H9 (cell line): ENCODE data around the gene THOP1. TPM values are rescaled to one million over a fixed set of nuclear protein-coding genes. Genes with fewer than 3 reads are reported as not detected.

Source experiments
- DNase-seq: peaks from one replicate; pipeline ENCODE4 v3.0.0-alpha.2; 2017
- H2AFZ ChIP-seq: one replicate; pipeline ENCODE4 v1.6.1; 2013; ENCODE audit warnings: mild to moderate bottlenecking, low read length, control low read depth, moderate library complexity
- H2AK5ac ChIP-seq: 2 replicates; pipeline ENCODE4 v1.6.1; 2013; ENCODE audit warnings: low read length, control low read depth, mixed read lengths; ENCODE audit not compliant: insufficient read length
- H2BK120ac ChIP-seq: one replicate; pipeline ENCODE4 v1.6.1; 2013; ENCODE audit warnings: low read depth, mild to moderate bottlenecking, low read length, control low read depth, inconsistent platforms; ENCODE audit not compliant: poor library complexity, severe bottlenecking
- H2BK12ac ChIP-seq: 2 replicates; pipeline ENCODE4 v1.6.1; 2013; ENCODE audit warnings: low read length, control low read depth, mixed read lengths, low read depth; ENCODE audit not compliant: insufficient read length
- H2BK15ac ChIP-seq: 2 replicates; pipeline ENCODE4 v1.6.1; 2013; ENCODE audit warnings: low read depth, low read length, control low read depth
- H2BK20ac ChIP-seq: one replicate; pipeline ENCODE4 v1.6.1; 2013; ENCODE audit warnings: low read depth, mild to moderate bottlenecking, low read length, control low read depth, inconsistent platforms; ENCODE audit not compliant: poor library complexity, severe bottlenecking
- H2BK5ac ChIP-seq: 2 replicates; pipeline ENCODE4 v1.6.1; 2013; ENCODE audit warnings: low read length, control low read depth, mixed read lengths; ENCODE audit not compliant: insufficient read length
- H3K14ac ChIP-seq: 2 replicates; pipeline ENCODE4 v1.6.1; 2013; ENCODE audit warnings: low read length, control low read depth; ENCODE audit not compliant: insufficient read depth
- H3K18ac ChIP-seq: 2 replicates; pipeline ENCODE4 v1.6.1; 2013; ENCODE audit warnings: low read depth, mild to moderate bottlenecking, mixed read lengths, low read length, control low read depth; ENCODE audit not compliant: insufficient read length
- H3K23ac ChIP-seq: 2 replicates; pipeline ENCODE4 v1.6.1; 2013; ENCODE audit warnings: low read length, control low read depth, mixed read lengths, low read depth; ENCODE audit not compliant: insufficient read length
- H3K23me2 ChIP-seq: 2 replicates; pipeline ENCODE4 v1.6.1; 2013; ENCODE audit warnings: low read depth, mild to moderate bottlenecking, mixed read lengths, low read length, control low read depth; ENCODE audit not compliant: insufficient read length, poor library complexity, severe bottlenecking
- H3K27ac ChIP-seq: 2 replicates; pipeline ENCODE4 v1.5.1; 2013; ENCODE audit warnings: low read length, control low read depth, mixed read lengths, low read depth; ENCODE audit not compliant: insufficient read length
- H3K27me3 ChIP-seq: 2 replicates; pipeline ENCODE4 v1.6.1; 2013; ENCODE audit warnings: low read length, control low read depth, inconsistent platforms; ENCODE audit not compliant: insufficient read depth
- H3K4ac ChIP-seq: 2 replicates; pipeline ENCODE4 v1.6.1; 2013; ENCODE audit warnings: low read depth, mild to moderate bottlenecking, control low read depth, inconsistent platforms, low read length, moderate library complexity
- H3K4me1 ChIP-seq: 2 replicates; pipeline ENCODE4 v1.6.1; 2013; ENCODE audit warnings: low read length, control low read depth, inconsistent platforms; ENCODE audit not compliant: insufficient read depth
- H3K4me2 ChIP-seq: 2 replicates; pipeline ENCODE4 v1.6.1; 2013; ENCODE audit warnings: low read length, control low read depth, mixed read lengths; ENCODE audit not compliant: insufficient read length, insufficient read depth
- H3K56ac ChIP-seq: 2 replicates; pipeline ENCODE4 v1.6.1; 2013; ENCODE audit warnings: low read depth, mild to moderate bottlenecking, mixed read lengths, low read length, control low read depth; ENCODE audit not compliant: insufficient read length
- H3K79me1 ChIP-seq: 2 replicates; pipeline ENCODE4 v1.6.1; 2013; ENCODE audit warnings: low read depth, mild to moderate bottlenecking, moderate library complexity, low read length, control low read depth, inconsistent platforms; ENCODE audit not compliant: insufficient read depth, poor library complexity, severe bottlenecking
- H3K79me2 ChIP-seq: 2 replicates; pipeline ENCODE4 v1.6.1; 2013; ENCODE audit warnings: low read length, control low read depth, inconsistent platforms; ENCODE audit not compliant: insufficient read depth
- H3K9ac ChIP-seq: 2 replicates; pipeline ENCODE4 v1.6.1; 2013; ENCODE audit warnings: low read length, control low read depth, mixed read lengths; ENCODE audit not compliant: insufficient read length; ENCODE audit errors: extremely low read depth
- H3K9me3 ChIP-seq: one replicate; pipeline ENCODE4 v1.6.1; 2013; ENCODE audit warnings: low read depth, low read length, inconsistent platforms; ENCODE audit not compliant: control insufficient read depth
- H3T11ph ChIP-seq: one replicate; pipeline ENCODE4 v1.6.1; 2013; ENCODE audit warnings: mild to moderate bottlenecking, low read length, control low read depth, inconsistent platforms
- H4K20me1 ChIP-seq: one replicate; pipeline ENCODE4 v1.6.1; 2013; ENCODE audit not compliant: control insufficient read depth, insufficient read length, insufficient read depth
- H4K5ac ChIP-seq: 2 replicates; pipeline ENCODE4 v1.6.1; 2013; ENCODE audit warnings: low read depth, mild to moderate bottlenecking, mixed read lengths, low read length, control low read depth; ENCODE audit not compliant: insufficient read length
- H4K8ac ChIP-seq: replicated peaks from 2 replicates; pipeline ENCODE4 v1.6.1; 2013; ENCODE audit warnings: low read length, control low read depth, mixed read lengths, low read depth; ENCODE audit not compliant: insufficient read length
- H4K91ac ChIP-seq: 2 replicates; pipeline ENCODE4 v1.6.1; 2013; ENCODE audit warnings: low read depth, mild to moderate bottlenecking, moderate library complexity, mixed read lengths, low read length, control low read depth; ENCODE audit not compliant: insufficient read length
- H3K27ac Mint-ChIP-seq, 3 experiments: 2 replicates in 2 of 3; 3 replicates in 1 of 3; pipeline ENCODE4 v1.8.0; 2020 to 2021; ENCODE audit warnings: mixed read lengths in 3 of 3, mild to moderate bottlenecking in 1 of 3, moderate library complexity in 1 of 3
- H3K27me3 Mint-ChIP-seq: 2 replicates; pipeline ENCODE4 v1.8.0; 2021; ENCODE audit warnings: low read depth, mild to moderate bottlenecking, moderate library complexity, mixed read lengths
- H3K36me3 Mint-ChIP-seq, 3 experiments: 2 replicates in 2 of 3; 3 replicates in 1 of 3; pipeline ENCODE4 v1.8.0; 2020 to 2021; ENCODE audit warnings: low read depth in 3 of 3, mixed read lengths in 3 of 3; ENCODE audit not compliant: insufficient read depth in 1 of 3
- H3K4me1 Mint-ChIP-seq, 2 experiments: 2 replicates each; pipeline ENCODE4 v1.8.0; 2020; ENCODE audit warnings: mixed read lengths in 2 of 2
- H3K4me3 Mint-ChIP-seq, 2 experiments: 2 replicates in 1 of 2; 3 replicates in 1 of 2; pipeline ENCODE4 v1.8.0; 2020 to 2021; ENCODE audit warnings: mild to moderate bottlenecking in 2 of 2, mixed read lengths in 2 of 2, moderate library complexity in 1 of 2
- H3K9me3 Mint-ChIP-seq, 2 experiments: 2 replicates in 1 of 2; 3 replicates in 1 of 2; pipeline ENCODE4 v1.8.0; 2020; ENCODE audit warnings: mild to moderate bottlenecking in 2 of 2, mixed read lengths in 2 of 2, moderate library complexity in 1 of 2
- WGBS: extraction: QIAGEN DNeasy Blood & Tissue Kit; methylation state at CpG from one replicate; pipeline ENCODE4 v1.1.7; 2013; ENCODE audit warnings: missing lambda C conversion rate, low lambda C conversion rate, mixed read lengths; ENCODE audit not compliant: insufficient read length; ENCODE audit errors: extremely low coverage; 5-methylcytosine and 5-hydroxymethylcytosine counted together
- total RNA-seq: library from RNA; stranded (reverse); gene quantifications from 2 replicates; pipeline ENCODE4 v1.2.1, GENCODE V29; 2021
- TF ChIP-seq, protein P1 (sequence below): fragments of 200-600 bp; sonication (generic); conservative IDR thresholded peaks from 3 replicates; pipeline ENCODE4 v1.8.0; 2021; ENCODE audit warnings: antibody characterized with exemption, mild to moderate bottlenecking

Gene THOP1
- total RNA-seq, 1 experiment from 2014 or later = 150 TPM

DNA sequence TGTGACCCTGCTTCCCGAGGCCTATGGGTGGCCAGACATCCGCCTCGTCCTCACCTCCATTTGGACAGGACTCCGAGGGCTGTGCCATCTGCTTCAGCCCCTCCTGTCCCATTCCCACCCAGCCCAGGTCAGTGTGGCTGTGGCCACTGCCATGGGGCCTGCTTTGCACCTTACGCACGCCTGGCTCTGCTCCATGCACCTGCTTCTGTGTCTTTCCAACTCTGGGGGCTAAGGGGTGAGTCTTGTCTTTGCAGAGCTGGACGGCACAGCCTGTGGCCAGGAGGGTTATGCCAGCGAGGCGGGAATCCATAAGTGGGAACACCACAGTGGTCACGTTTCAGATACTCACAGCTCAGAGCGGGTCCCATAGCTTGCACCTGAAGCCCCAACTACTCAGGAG lies 29.1 kb downstream of the THOP1 start:
- Histone ChIP-seq H3K23me2 (no peaks in the 10 kb centered on the region), H3K9me3 (no peaks in the 10 kb centered on the region), H3K23ac (no peak overlapping the region), H3K18ac (no peak overlapping the region), H3K14ac (no peak overlapping the region), H2BK12ac (no peak overlapping the region), H4K20me1 (no peaks in the 10 kb centered on the region), H4K91ac (no peak overlapping the region), H2AK5ac (no peak overlapping the region), H2BK5ac (no peak overlapping the region), H3K79me2 (no peaks in the 10 kb centered on the region), H4K8ac (no peak overlapping the region), H3K4me1 (no peaks in the 10 kb centered on the region), H3K79me1 (no peaks in the 10 kb centered on the region), H3T11ph (no peak overlapping the region), H4K5ac (no peak overlapping the region), H3K4me2 (no peak overlapping the region), H2BK15ac (no peak overlapping the region), H2BK120ac (no peak overlapping the region), H3K27me3 (no peaks in the 10 kb centered on the region), H3K56ac (no peak overlapping the region), H2BK20ac (no peak overlapping the region), H3K4ac (no peak overlapping the region), H3K9ac (no peak overlapping the region), H3K27ac (no peak overlapping the region), H2AFZ (no peak overlapping the region)
- peaks cover 0 to 2% of the 10 kb centered on the region in 2 experiments; a peak in 3 of 5 replicates for H3K9me3 Mint-ChIP-seq
- H3K27ac Mint-ChIP-seq = no peak overlapping the region
- no peak for DNase-seq
- peaks cover 8 to 32% (median 17%) of the 10 kb centered on the region in 3 experiments; a peak in 6 of 7 replicates for H3K36me3 Mint-ChIP-seq
- WGBS = no CpG with 5 or more reads among the region's 11 CpGs
- H3K4me3 Mint-ChIP-seq = no peak overlapping the region
- no peaks in the 10 kb centered on the region for H3K4me1 Mint-ChIP-seq
- H3K27me3 Mint-ChIP-seq = peaks cover 1% of the 10 kb centered on the region
- TF ChIP-seq, protein P1, sequence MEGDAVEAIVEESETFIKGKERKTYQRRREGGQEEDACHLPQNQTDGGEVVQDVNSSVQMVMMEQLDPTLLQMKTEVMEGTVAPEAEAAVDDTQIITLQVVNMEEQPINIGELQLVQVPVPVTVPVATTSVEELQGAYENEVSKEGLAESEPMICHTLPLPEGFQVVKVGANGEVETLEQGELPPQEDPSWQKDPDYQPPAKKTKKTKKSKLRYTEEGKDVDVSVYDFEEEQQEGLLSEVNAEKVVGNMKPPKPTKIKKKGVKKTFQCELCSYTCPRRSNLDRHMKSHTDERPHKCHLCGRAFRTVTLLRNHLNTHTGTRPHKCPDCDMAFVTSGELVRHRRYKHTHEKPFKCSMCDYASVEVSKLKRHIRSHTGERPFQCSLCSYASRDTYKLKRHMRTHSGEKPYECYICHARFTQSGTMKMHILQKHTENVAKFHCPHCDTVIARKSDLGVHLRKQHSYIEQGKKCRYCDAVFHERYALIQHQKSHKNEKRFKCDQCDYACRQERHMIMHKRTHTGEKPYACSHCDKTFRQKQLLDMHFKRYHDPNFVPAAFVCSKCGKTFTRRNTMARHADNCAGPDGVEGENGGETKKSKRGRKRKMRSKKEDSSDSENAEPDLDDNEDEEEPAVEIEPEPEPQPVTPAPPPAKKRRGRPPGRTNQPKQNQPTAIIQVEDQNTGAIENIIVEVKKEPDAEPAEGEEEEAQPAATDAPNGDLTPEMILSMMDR = no peak
